Measurements from ENCODE around the gene JAK1.

Gene JAK1

DNA sequence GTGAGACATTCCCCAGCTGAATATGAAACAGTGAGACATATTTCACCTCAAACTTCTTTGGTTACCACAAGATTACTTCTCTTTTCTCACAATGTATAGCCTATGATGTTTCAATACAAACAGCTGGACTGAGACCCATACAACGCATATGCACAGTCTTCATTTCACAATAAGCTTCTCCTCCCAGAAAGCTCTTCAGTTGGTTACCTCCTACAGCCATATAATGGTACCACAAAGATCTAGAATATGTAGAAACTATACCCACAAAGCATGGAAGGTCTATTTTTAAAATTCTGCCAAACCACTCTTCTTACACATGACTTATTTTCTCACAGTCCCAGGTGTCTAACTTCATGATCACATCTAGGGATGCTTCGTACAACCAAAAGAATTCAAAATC is 70.8 kb downstream of the JAK1 start:
- no peak for DNase-seq
- intact Hi-C loops (cut with DNase I) = no loop called here

DNA sequence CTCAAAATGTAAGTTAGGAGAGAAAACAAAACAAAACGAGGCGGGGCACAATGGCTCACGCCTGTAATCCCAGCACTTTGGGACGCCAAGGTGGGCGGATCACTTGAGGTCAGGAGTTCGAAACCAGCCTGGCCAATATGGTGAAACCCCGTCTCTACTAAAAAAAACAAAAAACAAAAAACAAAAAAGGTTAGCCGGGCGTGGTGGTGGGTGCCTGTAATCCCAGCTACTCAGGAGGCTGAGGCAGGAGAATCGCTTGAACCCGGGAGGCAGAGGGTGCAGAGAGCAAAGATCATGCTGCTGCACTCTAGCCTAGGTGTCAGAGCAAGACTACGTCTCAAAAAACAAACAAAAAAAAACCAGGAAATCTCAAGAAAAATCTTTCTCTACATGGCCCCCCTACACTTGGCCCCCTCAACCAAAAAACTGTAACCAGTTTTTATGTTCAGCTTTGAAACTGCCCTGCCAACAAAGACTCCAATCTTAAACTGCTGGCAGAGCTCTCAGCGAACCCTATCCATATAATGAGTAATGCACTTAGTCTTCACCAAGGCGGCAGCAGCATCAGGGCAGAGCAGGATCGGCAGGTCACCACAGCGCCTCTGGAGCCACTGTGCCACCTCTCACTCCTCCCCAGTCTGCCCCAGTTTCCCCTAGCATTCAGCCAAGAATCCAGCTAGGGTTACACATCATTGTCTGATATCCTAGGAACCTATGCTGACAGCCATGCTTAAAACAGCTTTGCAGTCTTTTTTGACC is 71.7 kb downstream of the JAK1 start:
- DNase-seq = no peak
- intact Hi-C loops (cut with DNase I) = no loop called here

DNA sequence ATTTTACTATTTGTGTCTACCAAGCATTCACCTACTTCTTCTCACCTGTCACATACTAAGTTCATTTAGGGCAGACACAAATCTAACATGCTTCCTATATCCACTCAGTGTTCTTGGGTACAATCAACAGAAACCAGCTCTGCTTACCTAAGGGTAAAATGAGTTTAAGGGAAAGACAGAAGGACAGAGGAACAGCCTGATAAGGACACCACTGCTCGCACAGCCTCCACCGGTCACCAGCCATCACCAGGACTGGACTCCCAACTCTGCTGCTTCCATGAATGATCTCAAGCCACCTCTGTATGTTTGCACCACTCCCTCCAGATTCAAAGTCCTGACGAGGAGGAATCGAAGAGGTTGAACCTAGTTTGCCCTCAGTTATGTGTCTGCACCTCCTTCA is 72.4 kb downstream of the JAK1 start:
- DNase-seq = no peak
- intact Hi-C loops (cut with DNase I) = no loop called here

DNA sequence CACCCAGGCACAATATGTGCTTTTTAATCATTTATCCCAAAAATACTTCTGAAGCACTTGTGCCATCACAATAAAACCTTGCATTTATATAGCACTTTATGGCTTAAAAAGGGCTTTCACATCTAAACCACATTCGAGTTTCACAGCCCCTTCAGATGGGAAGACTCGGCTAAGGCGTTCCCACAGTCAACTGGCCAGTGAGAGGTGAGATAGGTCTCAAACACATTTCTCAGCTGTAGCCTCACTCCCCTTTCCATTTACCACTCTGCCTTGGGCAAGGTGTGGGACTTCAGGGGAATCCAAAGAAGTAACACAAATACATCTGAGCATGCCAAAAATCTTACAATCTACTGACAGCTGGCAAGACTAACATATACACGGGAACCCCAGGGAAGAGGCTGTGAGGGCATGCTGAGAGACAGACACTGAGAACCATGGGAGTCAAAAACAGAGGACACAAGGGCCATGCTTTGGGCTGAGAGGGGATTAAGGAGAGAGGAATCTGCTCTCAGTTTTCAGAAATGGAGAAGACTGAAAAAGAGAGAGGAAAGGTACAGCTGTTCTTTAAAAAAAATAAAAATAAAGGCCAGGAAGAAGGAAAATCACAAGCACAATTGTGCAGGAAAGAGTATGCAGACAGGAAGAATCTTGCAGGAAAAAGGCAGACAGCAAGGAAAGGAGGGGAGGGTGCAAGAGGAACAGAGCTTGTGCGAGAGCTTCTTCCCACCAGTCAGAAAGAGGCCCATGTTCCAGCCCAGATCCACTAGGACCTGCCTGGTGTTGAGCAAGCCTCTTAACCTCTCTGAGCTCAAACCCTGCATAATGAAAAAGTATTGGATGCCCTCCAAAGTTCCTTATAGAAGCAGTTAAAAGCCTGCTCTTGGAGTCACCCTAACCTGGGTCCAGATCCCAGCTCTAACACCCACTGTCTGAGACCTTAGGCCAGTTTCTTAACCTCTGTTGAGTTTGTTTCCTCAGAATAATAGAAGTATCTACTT is 73.5 kb downstream of the JAK1 start:
- DNase-seq = no peak
- intact Hi-C loops (cut with DNase I) = no loop called here

DNA sequence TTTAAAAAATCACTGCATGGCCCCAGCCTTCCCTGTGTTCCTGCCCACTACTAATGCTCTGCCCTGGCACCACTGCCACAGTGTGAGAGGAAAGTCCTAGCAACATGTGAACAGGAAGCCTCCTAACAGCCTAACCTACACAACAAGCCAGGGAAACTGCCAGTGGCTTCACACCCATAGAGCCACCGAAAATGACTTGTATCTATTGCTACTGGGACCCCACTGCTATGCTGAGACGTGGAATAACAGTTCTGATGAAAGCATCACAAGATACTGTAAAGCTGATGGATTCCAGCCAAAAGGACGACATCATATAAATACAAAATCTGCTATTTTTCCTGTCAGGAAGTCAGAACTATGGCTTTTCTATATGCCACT is 74.9 kb downstream of the JAK1 start:
- intact Hi-C loops (cut with DNase I) = no loop called here
- no peak for DNase-seq

DNA sequence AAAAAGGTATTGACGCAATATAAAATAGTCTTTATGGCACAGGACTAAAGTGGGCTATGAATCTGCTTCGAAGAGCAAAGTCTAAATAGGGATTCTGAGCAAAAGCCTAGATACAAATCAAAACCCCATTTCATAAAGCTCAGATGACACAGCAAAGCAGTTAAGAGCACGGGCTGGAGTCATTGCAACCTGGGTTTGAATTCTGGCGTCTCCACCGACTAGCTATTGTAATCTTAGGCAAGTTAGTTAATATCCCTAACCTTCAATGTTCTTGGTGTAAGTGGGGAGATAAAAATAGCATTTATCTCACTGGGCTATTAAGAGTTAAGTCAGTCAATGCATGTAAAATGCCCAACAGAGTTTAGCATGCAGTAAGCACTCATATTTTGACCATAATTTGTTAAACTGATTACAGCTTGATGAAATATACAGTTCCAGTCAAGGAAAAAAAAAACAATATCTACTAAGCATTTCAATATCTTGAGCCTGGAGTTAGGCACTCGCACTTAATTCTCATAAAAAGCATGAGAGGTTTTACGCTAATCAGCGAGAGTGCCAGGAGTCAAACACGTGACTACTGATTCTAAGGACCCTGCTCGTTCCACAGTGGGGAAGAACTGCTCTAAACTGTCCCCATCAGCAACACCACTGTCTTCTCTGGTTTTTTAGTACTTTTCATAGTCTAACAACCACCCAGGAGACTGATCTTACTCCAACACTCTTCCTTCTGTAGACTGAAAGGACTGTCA is 75.5 kb downstream of the JAK1 start:
- DNase-seq = no peak
- intact Hi-C loops (cut with DNase I) = no loop called here

DNA sequence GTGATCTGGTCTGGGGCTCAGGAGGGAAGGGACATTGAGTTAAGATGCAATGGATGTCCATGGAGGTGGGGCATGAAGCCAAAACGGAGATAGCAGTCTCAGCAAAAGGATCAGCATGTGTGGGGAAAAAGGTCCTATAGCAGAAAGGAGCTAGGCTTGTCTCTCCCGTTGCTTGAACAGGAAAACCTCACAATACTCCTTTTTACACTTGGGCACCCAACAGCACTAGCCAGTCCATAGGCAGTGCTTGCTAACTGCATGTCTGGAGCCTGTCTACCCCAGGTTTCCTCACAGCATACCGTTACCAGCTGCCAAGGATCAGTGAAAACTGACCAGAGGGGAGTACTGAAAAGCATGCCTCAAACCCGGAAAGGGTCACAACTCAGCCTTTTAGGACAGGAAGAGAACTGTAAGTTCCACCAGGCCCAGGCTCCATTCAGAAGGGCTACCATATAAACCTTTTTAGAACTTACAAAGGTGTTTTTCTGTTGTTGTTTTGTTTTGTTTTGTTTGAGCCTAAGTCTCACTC is 78.6 kb downstream of the JAK1 start:
- no peak for DNase-seq
- intact Hi-C loops (cut with DNase I) = no loop called here

DNA sequence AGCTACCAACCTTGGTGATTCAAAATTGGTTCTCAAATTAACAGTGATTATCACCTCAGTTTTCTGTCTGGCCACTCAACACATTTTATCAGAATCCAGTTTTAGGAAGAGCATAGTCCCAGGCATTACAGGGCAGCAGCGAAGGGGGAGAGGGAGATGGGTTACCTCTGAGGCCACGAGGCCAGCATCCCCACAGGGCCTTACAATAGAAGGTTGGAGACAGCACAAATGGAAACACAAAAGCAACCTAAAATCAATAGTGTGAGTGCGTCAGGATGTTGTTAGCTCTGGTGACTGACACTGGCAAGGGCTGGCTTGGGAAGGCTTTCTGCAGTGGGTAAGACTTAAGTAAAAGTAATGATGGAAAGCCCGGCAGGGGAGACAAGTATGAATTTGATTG is 79.5 kb downstream of the JAK1 start:
- no peak for DNase-seq
- intact Hi-C loops (cut with DNase I) = no loop called here

DNA sequence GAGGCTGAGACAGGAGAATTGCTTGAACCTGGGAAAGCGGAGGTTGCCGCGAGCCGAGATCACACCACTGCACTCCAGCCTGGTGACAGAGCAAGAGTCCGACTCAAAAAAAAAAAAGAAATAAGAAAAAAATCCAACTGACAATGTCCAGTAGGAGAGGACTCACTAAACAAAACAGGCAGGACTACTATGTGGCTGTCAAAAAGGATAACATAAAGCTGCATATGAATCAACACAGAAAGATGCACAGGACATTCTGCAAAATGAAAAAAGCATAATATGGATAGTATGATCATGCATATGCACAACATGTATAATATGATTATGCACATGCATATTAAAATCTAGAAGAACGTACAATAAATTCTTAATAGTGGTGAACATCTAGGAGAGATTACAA is 80.7 kb downstream of the JAK1 start:
- no peak for DNase-seq
- intact Hi-C loops (cut with DNase I) = no loop called here

DNA sequence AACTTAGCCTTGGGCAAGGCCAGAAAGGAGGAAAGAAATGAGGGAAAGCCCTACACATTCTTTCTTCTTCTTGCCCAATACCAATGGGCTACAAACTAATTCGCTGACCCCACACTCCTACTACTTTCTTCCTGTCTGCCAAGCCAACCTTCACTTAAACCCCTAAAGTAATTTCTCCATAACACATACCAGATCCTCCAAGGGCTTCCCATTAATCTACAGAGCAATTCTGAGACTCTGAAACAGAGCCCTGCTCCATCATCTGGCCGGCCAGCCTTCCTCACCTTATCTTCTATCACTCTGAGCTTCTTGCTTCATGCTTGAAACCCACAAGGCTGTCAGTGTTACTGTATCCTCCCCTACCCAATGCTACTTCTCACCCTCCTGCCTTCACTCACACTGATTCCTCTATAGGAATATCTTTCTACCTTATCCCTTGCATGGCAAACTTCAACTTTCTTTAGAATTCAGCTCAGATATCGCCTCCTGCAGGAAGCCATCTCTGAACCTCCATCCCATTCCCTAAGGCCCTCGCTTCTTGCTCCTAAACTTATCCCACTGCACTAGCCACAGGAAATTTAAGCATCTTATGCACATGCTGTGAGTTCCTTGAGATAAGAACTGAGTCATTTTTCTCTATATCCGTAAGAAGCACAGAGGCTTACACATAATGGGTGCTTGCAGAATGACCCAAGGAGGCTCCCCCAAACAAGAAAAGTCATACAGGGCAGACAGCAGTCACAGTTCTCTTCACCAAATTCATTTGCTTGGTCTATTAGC is 81.9 kb downstream of the JAK1 start:
- DNase-seq = no peak
- intact Hi-C loops (cut with DNase I) = no loop called here

DNA sequence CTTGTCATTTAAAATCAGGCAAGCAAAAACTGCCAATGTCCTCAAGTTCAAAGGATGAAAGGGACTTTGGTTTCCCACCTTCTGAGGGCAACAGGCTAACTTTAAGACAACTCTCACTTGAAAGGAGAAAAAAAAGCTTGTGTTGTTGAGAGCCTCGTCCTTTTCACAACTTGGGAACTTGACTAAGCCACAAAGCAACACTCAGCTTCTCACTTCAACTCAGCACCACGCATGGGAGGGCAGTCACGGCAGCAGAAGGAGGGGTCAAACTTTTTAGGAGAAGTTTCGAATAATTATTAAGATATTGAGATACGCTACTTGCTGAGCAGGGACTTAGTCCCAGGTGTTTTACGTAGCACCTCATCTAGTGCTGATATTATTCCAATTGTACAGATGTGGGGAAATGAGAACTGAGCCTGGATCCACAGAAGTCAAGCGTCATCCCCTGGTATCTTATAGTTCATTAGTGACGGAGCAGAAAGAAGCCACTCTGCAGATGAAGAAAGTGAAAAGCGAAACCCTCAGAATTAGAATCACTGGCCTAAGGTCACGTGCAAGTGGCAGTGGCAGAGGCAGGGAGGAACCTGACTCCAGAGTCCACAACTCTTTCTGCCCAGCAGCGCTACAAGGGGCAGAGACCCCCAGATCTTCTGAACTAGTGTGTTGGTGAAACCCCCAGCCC is 83.6 kb downstream of the JAK1 start:
- no peak for DNase-seq

DNA sequence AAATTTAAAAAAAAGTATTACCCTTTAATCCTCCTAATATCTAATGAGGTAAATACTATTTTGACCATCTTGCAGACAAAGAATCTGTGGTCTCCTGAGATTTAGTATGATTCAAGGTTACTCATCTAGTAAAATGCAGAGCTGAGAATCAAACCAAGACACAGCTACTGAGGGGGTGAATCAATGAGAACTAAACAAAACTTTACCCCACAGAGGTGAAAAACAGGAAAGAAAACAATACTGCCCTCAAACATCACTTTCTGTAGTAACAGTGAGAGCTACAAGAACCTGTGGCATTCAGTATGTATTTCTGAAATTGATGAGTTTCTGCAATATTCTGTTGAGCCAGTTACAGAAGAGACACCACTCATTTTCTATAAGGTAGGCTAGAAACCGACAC is 85.1 kb downstream of the JAK1 start:
- DNase-seq = no peak
- intact Hi-C loops (cut with DNase I) = no loop called here

More for the DNA sequence above, 83.6 kb downstream of the JAK1 start:
- intact Hi-C loops (cut with DNase I) = no loop called here

DNA sequence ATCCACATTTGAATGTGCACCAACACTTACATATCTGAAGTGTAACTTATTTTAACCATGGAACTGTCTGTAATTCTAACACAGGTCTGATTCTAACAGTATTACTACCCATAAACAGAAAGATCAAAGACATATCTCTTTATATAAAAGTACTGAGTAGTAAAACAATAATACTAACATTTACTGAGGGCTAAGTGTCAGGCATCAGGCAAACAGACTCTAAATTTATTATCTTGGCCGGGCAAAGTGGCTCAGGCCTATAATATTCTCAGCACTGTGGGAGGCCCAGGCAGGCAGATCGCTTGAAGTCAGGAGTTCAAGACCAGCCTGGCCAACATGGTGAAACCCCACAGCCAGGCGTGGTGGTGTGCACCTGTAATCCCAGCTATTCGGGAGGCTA is 85.9 kb downstream of the JAK1 start:
- DNase-seq = no peak
- intact Hi-C loops (cut with DNase I) = no loop called here

DNA sequence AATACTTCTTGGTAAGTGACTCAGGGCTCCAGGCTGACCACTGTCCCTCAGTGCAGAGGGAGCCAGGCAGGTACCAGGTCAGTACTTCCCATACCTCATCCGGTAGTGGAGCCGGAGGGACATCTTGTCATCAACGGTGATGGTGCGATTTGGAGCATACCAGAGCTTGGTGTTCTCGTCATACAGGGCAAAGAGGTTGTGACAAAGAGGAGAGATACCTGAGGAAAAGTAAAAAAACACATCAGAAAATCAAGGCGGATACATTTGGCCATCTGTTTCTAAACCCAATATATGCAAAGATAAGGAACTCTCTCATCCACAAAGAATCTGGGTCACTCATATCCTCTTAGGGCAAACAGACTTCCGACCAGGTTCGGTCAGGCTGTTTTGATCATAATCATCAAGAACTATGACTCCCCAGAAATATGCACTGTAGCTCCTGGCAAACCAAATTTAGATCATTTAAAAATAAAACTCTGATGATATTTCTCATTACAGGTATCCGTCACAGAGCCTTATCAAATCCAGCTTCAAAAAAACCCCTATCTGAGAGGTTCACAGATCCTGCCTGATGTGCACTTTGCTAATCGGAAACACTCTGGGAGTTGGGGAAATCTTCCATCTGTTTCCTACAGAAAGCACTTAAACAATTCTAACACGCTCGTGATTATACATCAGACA is 87.3 kb downstream of the JAK1 start:
- DNase-seq = no peak
- intact Hi-C loops (cut with DNase I) = no loop called here

DNA sequence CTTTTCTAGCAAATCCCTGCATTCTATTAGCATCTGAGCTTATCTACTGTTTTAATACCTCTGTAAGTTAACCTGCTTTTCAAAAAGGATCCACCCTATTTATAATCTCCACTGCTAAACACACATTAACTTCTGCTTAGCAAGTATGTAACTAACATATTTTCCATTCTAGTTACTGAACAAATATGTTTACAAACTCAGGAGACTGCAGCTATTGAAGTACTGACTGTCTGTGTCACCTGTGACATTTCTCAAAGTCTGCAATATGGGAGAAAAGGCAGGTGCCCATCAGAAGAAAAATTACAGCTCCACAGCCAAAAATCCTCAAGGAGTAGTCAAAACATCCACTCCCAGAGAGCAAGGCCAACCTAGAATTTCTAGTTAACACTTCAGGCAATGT is 88.3 kb downstream of the JAK1 start:
- intact Hi-C loops (cut with DNase I) = no loop called here
- DNase-seq = no peak

DNA sequence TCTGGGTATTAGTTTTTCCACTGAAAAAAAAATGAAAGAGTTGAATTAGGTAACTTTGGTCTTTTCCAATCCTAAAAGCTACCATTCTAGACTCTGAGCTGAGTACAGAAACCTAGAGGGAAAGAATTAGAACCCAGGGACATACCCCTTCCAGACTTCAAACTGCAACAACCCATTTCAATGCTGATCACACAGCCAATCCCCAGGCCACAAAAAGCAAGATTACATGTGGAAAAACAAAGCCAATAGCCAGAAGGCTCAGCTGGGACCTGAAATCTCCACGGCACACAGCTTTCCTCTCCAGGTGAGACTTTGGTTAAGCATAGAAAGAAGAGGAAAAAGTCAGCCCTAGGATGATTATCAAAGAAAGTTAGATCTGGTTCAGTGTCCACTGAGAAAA is 88.8 kb downstream of the JAK1 start:
- intact Hi-C loops (cut with DNase I) = no loop called here
- no peak for DNase-seq

DNA sequence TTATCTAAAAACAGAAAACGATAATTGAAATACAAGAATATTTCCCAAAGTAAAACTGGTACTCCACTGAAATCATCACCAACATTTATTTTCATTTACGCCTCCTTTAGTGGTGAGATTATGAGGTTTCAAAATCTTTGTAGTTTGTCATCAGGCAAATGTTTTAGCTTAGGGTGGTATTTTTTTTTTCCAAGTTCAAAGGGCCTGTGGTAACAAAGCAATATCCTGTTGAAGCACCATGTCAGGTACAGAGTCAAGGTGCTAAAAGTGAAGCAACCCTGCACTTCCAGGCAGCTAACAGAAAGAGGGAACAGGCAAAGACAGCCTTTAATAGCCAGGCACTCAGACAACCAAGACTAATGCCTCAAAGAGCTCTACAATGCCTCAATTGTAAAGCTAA is 89.2 kb downstream of the JAK1 start:
- DNase-seq = no peak
- intact Hi-C loops (cut with DNase I) = no loop called here

DNA sequence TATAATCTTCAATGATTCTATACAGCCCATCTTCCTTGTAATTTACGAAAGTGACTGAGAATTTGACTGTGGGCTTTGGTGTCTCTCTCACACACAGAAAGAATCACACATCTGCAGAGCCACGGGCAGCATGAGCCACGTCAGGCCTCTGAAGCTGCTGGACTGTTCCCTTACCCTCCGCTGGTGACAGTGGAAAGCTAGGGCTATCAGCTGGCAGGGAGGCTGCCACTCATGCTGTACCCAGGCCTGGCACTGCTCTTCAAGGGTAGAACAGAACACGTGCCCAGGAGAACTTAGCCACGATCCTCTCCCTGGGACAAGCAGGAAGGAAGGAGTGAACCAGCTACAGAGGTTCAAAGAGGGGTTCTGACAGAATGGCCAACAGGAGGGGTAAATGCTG is 90.7 kb downstream of the JAK1 start:
- no peak for DNase-seq
- intact Hi-C loops (cut with DNase I) = no loop called here

DNA sequence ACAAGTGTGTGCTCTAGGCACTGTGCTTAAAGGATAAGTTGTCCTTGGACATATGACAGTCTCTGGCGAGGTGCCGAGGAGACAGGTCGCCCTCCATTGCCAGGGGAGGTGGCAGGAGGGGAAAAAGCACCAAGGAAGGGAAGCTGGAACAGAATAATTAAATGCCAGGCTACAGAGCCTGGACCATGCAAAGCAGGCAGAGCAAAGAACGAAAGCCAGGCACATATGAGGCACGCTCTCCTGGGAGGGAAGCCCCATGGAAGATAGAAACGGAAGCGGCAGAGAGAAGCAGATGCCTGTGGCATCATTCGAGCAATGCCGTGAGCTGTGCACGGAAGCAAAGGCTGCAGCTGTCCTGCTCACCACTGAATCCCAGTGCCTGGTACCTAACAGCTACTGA is 91.2 kb downstream of the JAK1 start:
- DNase-seq = no peak
- intact Hi-C loops (cut with DNase I) = no loop called here

Measured in posterior cingulate gyrus (tissue), 11 donors.